Endothelial cell (in vitro differentiated cells): ENCODE measurements around the gene PCDHGB5. TPM values are rescaled to one million over a fixed set of nuclear protein-coding genes. Genes with fewer than 3 reads are reported as not detected.
A peak's percentile ranks its signal among the peaks of the same experiment; 100 is the strongest.
"Not testable (repeated sequence)": the region's sequence is repeated elsewhere in the genome, so short reads cannot be mapped to it uniquely, and the experiment has no call there.

Source experiments
- DNase-seq: peaks from one replicate; pipeline ENCODE4 v3.0.0; 2021; ENCODE audit warnings: low spot score
- H3K27ac Mint-ChIP-seq: one replicate; pipeline ENCODE4 v1.8.0; 2021; ENCODE audit warnings: mixed read lengths, inconsistent platforms; ENCODE audit not compliant: unreplicated experiment
- H3K27me3 Mint-ChIP-seq: one replicate; pipeline ENCODE4 v1.8.0; 2021; ENCODE audit warnings: mild to moderate bottlenecking, moderate library complexity, mixed read lengths, inconsistent platforms; ENCODE audit not compliant: unreplicated experiment
- H3K36me3 Mint-ChIP-seq: one replicate; pipeline ENCODE4 v1.8.0; 2021; ENCODE audit warnings: mild to moderate bottlenecking, low read depth, mixed read lengths, inconsistent platforms; ENCODE audit not compliant: unreplicated experiment
- H3K4me1 Mint-ChIP-seq: one replicate; pipeline ENCODE4 v1.8.0; 2021; ENCODE audit warnings: mild to moderate bottlenecking, mixed read lengths, inconsistent platforms; ENCODE audit not compliant: unreplicated experiment
- H3K4me3 Mint-ChIP-seq: one replicate; pipeline ENCODE4 v1.8.0; 2021; ENCODE audit warnings: mild to moderate bottlenecking, mixed read lengths, inconsistent platforms; ENCODE audit not compliant: unreplicated experiment
- H3K9me3 Mint-ChIP-seq: one replicate; pipeline ENCODE4 v1.8.0; 2021; ENCODE audit warnings: mixed read lengths, inconsistent platforms; ENCODE audit not compliant: unreplicated experiment
- long read RNA-seq: library from polyadenylated mRNA; unstranded; transcript quantifications from one replicate; pipeline ENCODE4 v2.0.0, GENCODE V29; 2020; ENCODE audit not compliant: unreplicated experiment
- total RNA-seq: library from RNA; stranded (reverse); fragmentation: NEBNext Ultra II Directional; extraction: Animal tissue kit (Norgen Biotek cat#: 25700); gene quantifications from one replicate; pipeline ENCODE4 v1.2.1, GENCODE V29; 2021; ENCODE audit not compliant: unreplicated experiment
- TF ChIP-seq, protein P1 (sequence below): fragments of 200-600 bp; sonication (generic); IDR thresholded peaks from one replicate; pipeline ENCODE4 v1.5.0; 2021; ENCODE audit warnings: antibody characterized with exemption; ENCODE audit not compliant: unreplicated experiment

The PCDHGB5 gene
- total RNA-seq: 5.5 TPM
- long read RNA-seq: 0 reads

DNA sequence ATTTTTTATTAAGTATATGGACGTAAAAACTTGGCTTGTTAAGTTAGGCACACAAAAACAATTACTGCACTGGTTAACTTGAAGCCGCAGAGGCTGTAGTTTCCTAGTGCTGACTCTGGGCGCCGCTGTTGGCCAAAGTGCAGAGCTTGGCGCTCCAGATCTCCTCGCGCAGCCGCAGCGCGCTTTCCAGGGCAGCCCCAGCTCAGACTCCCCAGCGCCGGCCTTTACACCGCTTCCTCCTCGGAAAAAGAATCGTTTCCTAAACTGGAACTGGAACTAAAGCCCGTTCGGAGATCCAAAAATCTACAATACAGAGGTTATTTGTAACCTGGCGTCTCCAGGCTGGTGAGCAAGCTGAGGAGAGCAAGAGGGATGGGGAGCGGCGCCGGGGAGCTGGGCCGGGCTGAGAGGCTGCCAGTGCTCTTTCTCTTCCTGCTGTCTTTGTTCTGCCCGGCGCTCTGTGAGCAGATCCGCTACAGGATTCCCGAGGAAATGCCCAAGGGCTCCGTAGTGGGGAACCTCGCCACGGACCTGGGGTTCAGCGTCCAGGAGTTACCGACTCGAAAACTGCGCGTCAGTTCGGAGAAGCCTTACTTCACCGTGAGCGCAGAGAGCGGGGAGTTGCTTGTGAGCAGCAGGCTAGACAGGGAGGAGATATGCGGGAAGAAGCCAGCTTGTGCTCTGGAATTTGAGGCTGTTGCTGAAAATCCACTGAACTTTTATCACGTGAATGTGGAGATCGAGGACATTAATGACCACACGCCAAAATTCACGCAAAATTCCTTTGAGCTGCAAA lies at the start of gene PCDHGB5:
TSS of gene PCDHGB5 (plus strand) at position 192 of the 796 bp plus-strand sequence. CDS start at position 373, 181 bp downstream.
- Mint-ChIP-seq H3K9me3 (peaks cover 36% of the 10 kb centered on the region), H3K4me3 (peak within 1 kb of the TSS; percentile 77), H3K36me3 (peaks cover 51% of the 10 kb centered on the region)
- H3K27me3 Mint-ChIP-seq, H3K4me1 Mint-ChIP-seq, DNase-seq, H3K27ac Mint-ChIP-seq: not testable (repeated sequence)

DNA sequence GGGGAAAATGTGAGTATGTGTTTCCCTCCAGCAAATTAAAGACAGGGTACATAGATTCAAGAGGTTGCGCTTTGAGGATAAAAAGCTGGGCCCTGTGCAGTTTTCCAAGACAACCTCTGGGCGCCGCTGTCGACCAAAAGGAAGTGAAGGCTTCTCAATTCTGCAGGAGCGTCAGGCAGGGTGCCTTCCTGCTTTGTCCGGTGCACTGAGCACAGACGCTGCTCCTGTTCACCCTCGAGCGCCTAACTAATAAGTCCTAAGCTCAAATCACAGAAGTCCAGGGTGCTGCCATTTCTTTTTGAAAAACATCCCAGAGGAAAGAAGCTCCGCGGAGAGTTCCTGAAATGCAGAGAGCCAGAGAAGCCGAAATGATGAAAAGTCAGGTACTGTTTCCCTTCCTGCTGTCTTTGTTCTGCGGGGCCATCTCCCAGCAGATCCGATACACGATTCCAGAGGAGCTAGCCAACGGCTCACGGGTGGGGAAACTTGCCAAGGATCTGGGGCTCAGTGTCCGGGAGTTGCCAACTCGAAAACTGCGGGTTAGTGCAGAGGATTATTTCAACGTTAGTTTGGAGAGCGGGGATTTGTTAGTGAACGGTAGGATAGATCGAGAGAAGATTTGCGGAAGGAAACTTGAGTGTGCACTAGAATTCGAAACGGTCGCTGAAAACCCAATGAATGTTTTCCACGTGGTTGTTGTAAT lies 47.7 kb upstream of the PCDHGB5 start, which contains the start of gene PCDHGB1:
TSS of gene PCDHGB1 (plus strand) at position 183 of the 703 bp plus-strand sequence. CDS start at position 345, 162 bp downstream.
- Mint-ChIP-seq H3K36me3 (peaks cover 41% of the 10 kb centered on the region), H3K9me3 (peaks cover 30% of the 10 kb centered on the region), H3K4me3 (peak within 1 kb of the TSS; percentile 43), H3K27ac (no peak within 1 kb of the TSS), H3K27me3 (peaks cover 5% of the 10 kb centered on the region), H3K4me1 (no peaks in the 10 kb centered on the region)
- DNase-seq: peak; percentile 25
- TF ChIP-seq, protein P1, sequence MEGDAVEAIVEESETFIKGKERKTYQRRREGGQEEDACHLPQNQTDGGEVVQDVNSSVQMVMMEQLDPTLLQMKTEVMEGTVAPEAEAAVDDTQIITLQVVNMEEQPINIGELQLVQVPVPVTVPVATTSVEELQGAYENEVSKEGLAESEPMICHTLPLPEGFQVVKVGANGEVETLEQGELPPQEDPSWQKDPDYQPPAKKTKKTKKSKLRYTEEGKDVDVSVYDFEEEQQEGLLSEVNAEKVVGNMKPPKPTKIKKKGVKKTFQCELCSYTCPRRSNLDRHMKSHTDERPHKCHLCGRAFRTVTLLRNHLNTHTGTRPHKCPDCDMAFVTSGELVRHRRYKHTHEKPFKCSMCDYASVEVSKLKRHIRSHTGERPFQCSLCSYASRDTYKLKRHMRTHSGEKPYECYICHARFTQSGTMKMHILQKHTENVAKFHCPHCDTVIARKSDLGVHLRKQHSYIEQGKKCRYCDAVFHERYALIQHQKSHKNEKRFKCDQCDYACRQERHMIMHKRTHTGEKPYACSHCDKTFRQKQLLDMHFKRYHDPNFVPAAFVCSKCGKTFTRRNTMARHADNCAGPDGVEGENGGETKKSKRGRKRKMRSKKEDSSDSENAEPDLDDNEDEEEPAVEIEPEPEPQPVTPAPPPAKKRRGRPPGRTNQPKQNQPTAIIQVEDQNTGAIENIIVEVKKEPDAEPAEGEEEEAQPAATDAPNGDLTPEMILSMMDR: no peak

DNA sequence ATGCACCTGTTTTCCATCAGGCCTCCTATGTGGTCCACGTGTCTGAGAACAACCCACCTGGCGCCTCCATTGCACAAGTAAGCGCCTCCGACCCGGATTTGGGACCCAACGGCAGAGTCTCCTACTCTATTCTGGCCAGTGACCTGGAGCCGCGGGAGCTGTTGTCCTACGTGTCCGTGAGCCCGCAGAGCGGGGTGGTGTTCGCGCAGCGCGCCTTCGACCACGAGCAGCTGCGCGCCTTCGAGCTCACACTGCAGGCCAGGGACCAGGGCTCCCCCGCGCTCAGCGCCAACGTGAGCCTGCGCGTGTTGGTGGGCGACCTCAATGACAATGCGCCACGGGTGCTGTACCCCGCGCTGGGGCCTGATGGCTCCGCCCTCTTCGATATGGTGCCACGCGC lies 46.2 kb upstream of the PCDHGB5 start:
- Mint-ChIP-seq H3K36me3 (peaks cover 45% of the 10 kb centered on the region), H3K4me1 (no peaks in the 10 kb centered on the region), H3K9me3 (peaks cover 29% of the 10 kb centered on the region), H3K4me3 (no peak overlapping the region), H3K27me3 (peaks cover 6% of the 10 kb centered on the region), H3K27ac (no peak overlapping the region)
- TF ChIP-seq, protein P1: no peak
- DNase-seq: no peak

DNA sequence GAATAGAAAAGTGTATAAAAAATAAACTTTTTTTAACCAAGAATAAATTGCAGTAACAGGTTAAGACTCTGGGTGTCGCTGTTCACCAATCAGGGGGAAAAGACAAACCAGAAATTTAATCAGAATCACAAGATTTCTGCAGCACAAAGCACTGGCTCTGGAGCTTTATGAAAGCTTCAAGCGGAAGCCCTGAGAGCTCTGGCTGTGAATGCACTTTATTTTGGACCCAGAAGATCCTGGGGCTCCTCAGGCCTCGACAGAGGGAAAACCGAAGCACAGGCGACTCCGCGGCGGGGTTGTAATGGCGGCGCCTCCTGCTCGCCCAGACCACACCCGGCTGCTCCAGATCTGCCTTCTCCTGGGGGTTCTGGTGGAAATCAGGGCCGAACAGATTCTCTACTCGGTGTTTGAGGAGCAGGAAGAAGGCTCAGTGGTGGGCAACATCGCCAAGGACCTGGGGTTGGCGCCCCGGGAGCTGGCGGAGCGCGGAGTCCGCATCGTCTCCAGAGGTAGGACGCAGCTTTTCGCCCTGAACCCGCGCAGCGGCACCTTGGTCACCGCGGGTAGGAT lies 42.8 kb upstream of the PCDHGB5 start, which contains the start of gene PCDHGA4:
TSS of gene PCDHGA4 (plus strand) at position 122 of the 570 bp plus-strand sequence. CDS start at position 209, 87 bp downstream.
- TF ChIP-seq, protein P1: peak; percentile 60
- no peak for DNase-seq
- H3K27me3 Mint-ChIP-seq: peaks cover 4% of the 10 kb centered on the region
- H3K36me3 Mint-ChIP-seq: peaks cover 45% of the 10 kb centered on the region
- H3K9me3 Mint-ChIP-seq: peaks cover 27% of the 10 kb centered on the region
- peak within 1 kb of the TSS; percentile 51 for H3K4me3 Mint-ChIP-seq
- H3K27ac Mint-ChIP-seq: no peak within 1 kb of the TSS
- H3K4me1 Mint-ChIP-seq: peaks cover 7% of the 10 kb centered on the region

DNA sequence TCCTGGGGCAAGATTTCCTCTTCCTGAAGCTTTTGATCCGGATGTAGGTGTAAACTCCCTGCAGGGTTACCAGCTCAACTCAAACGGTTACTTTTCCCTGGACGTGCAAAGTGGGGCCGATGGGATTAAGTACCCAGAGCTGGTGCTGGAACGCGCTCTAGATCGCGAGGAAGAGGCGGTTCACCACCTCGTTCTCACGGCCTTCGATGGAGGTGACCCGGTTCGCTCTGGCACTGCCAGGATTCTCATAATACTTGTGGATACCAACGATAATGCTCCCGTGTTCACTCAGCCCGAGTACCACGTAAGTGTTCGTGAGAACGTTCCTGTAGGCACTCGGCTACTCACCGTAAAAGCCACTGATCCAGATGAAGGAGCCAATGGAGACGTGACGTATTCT lies 42.1 kb upstream of the PCDHGB5 start:
- Mint-ChIP-seq H3K27ac (no peak overlapping the region), H3K27me3 (peaks cover 5% of the 10 kb centered on the region), H3K4me3 (peak overlapping the region; percentile 51), H3K36me3 (peaks cover 47% of the 10 kb centered on the region), H3K4me1 (peaks cover 13% of the 10 kb centered on the region), H3K9me3 (peaks cover 27% of the 10 kb centered on the region)
- no peak for DNase-seq
- TF ChIP-seq, protein P1: no peak
